WTC11 (cell line): ENCODE results near the gene TROAP. TPM values are rescaled to one million over a fixed set of nuclear protein-coding genes. Genes with fewer than 3 reads are reported as not detected.
"Not testable (repeated sequence)": the region's sequence is repeated elsewhere in the genome, so short reads cannot be mapped to it uniquely, and the experiment has no call there.

Experiments used
- ATAC-seq: fragments of 200-7000 bp; cut with Tn5 transposase; 2 replicates; pipeline ENCODE4 v1.10.0; 2021; ENCODE audit warnings: mild to moderate bottlenecking, moderate library complexity
- CTCF ChIA-PET: fragments of 300-600 bp; sonication (Branson Sonifier 250); formaldehyde crosslinking; loops from one replicate; lab custom pipeline; 2021; ENCODE audit warnings: antibody characterized with exemption; lab: Charles Lee
- POLR2A ChIA-PET: fragments of 350-600 bp; sonication (Branson Sonifier 250); formaldehyde crosslinking; loops from one replicate; lab custom pipeline; 2021; ENCODE audit warnings: antibody characterized with exemption; lab: Charles Lee
- DNase-seq: peaks from one replicate; pipeline ENCODE4 v3.0.0; 2021; ENCODE audit warnings: low spot score
- H3K27ac Mint-ChIP-seq: 2 replicates; pipeline ENCODE4 v1.8.0; 2021; ENCODE audit warnings: mixed read lengths
- H3K27me3 Mint-ChIP-seq: 2 replicates; pipeline ENCODE4 v1.8.0; 2021; ENCODE audit warnings: low read depth, mild to moderate bottlenecking, moderate library complexity, mixed read lengths
- H3K36me3 Mint-ChIP-seq: 2 replicates; pipeline ENCODE4 v1.8.0; 2021; ENCODE audit warnings: mixed read lengths
- H3K4me1 Mint-ChIP-seq: 2 replicates; pipeline ENCODE4 v1.8.0; 2022; ENCODE audit warnings: mixed read lengths
- H3K4me3 Mint-ChIP-seq: 2 replicates; pipeline ENCODE4 v1.8.0; 2021; ENCODE audit warnings: mild to moderate bottlenecking, moderate library complexity, mixed read lengths
- H3K9me3 Mint-ChIP-seq: 2 replicates; pipeline ENCODE4 v1.8.0; 2021; ENCODE audit warnings: mixed read lengths
- E2F5 ChIP-seq: sonication (generic); formaldehyde crosslinking; IDR thresholded peaks from 2 replicates; pipeline ENCODE4 v1.8.1; 2022; ENCODE audit warnings: mild to moderate bottlenecking, moderate library complexity, missing genetic modification reagents
- HMGA2 ChIP-seq: fragments of 250-450 bp; sonication (Bioruptor Pico); IDR thresholded peaks from 2 replicates; pipeline ENCODE4 v1.4.0; 2021; ENCODE audit warnings: mild to moderate bottlenecking, moderate library complexity
- HMGXB4 ChIP-seq: sonication (generic); formaldehyde crosslinking; IDR thresholded peaks from 2 replicates; pipeline ENCODE4 v1.8.1; 2023; ENCODE audit warnings: mild to moderate bottlenecking, moderate library complexity, missing genetic modification reagents
- NFE2L1 ChIP-seq: sonication (generic); formaldehyde crosslinking; IDR thresholded peaks from 2 replicates; pipeline ENCODE4 v1.8.1; 2023; ENCODE audit warnings: missing genetic modification reagents
- RELA ChIP-seq: sonication (generic); formaldehyde crosslinking; IDR thresholded peaks from 2 replicates; pipeline ENCODE4 v1.8.1; 2022; ENCODE audit warnings: missing genetic modification reagents, mild to moderate bottlenecking, borderline replicate concordance
- ZNF219 ChIP-seq: sonication (generic); formaldehyde crosslinking; IDR thresholded peaks from 2 replicates; pipeline ENCODE4 v1.8.0; 2023; ENCODE audit warnings: missing genetic modification reagents, mild to moderate bottlenecking, borderline replicate concordance
- total RNA-seq: library from RNA; stranded (reverse); gene quantifications from 3 replicates; pipeline ENCODE4 v1.2.3, GENCODE V29; 2021
- TF ChIP-seq, protein P1 (sequence below): sonication (generic); formaldehyde crosslinking; IDR thresholded peaks from 2 replicates; pipeline ENCODE4 v1.8.1; 2023; ENCODE audit warnings: mild to moderate bottlenecking, missing genetic modification reagents, moderate library complexity
- TF ChIP-seq, protein P2 (sequence below): fragments of 200-600 bp; IDR thresholded peaks from 2 replicates; pipeline ENCODE4 v1.8.0; 2022; ENCODE audit warnings: antibody characterized with exemption

The TROAP gene
- total RNA-seq, 1 experiment from 2014 or later = 89.2 TPM

- Mint-ChIP-seq H3K27ac (no peak overlapping the region), H3K27me3 (peaks cover 45% of the 10 kb centered on the region), H3K4me1 (no peaks in the 10 kb centered on the region), H3K9me3 (no peaks in the 10 kb centered on the region), H3K36me3 (no peaks in the 10 kb centered on the region)
- no peak for DNase-seq
- CTCF ChIA-PET = interaction anchor here (1.0 to 1.2 kb wide), 2 partner anchors 22 to 40 kb away, joined by 3 read pairs; no protein-coding TSS in a partner anchor
- POLR2A ChIA-PET = no interaction called here
- TF ChIP-seq, protein P1, sequence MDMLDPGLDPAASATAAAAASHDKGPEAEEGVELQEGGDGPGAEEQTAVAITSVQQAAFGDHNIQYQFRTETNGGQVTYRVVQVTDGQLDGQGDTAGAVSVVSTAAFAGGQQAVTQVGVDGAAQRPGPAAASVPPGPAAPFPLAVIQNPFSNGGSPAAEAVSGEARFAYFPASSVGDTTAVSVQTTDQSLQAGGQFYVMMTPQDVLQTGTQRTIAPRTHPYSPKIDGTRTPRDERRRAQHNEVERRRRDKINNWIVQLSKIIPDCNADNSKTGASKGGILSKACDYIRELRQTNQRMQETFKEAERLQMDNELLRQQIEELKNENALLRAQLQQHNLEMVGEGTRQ = no peak
- TF ChIP-seq E2F5 (no peak), HMGXB4 (no peak)
- TF ChIP-seq, protein P2, sequence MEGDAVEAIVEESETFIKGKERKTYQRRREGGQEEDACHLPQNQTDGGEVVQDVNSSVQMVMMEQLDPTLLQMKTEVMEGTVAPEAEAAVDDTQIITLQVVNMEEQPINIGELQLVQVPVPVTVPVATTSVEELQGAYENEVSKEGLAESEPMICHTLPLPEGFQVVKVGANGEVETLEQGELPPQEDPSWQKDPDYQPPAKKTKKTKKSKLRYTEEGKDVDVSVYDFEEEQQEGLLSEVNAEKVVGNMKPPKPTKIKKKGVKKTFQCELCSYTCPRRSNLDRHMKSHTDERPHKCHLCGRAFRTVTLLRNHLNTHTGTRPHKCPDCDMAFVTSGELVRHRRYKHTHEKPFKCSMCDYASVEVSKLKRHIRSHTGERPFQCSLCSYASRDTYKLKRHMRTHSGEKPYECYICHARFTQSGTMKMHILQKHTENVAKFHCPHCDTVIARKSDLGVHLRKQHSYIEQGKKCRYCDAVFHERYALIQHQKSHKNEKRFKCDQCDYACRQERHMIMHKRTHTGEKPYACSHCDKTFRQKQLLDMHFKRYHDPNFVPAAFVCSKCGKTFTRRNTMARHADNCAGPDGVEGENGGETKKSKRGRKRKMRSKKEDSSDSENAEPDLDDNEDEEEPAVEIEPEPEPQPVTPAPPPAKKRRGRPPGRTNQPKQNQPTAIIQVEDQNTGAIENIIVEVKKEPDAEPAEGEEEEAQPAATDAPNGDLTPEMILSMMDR = no peak
- TF ChIP-seq, all 79 proteins: peak for 0
- no peak for ATAC-seq
- H3K4me3 Mint-ChIP-seq = no peak overlapping the region
Observed at GRCh38 chr12:49309386-49309785, 13.7 kb upstream of the TROAP start.

DNA sequence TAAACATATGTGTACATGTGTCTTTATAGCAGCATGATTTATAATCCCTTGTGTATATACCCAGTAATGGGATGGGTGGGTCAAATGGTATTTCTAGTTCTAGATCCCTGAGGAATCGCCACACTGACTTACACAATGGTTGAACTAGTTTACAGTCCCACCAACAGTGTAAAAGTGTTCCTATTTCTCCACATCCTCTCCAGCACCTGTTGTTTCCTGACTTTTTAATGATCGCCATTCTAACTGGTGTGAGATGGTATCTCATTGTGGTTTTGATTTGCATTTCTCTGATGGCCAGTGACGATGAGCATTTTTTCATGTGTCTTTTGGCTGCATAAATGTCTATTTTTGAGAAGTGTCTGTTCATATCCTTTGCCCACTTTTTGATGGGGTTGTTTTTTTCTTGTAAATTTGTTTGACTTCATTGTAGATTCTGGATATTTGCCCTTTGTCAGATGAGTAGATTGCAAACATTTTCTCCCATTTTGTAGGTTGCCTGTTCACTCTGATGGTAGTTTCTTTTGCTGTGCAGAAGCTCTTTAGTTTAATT is 12.5 kb upstream of the TROAP start:
- H3K4me3 Mint-ChIP-seq, DNase-seq, ATAC-seq, H3K27ac Mint-ChIP-seq, H3K9me3 Mint-ChIP-seq, H3K36me3 Mint-ChIP-seq, POLR2A ChIA-PET, H3K4me1 Mint-ChIP-seq: not testable (repeated sequence)
- H3K27me3 Mint-ChIP-seq = peaks cover 39% of the 10 kb centered on the region
- CTCF ChIA-PET = interaction anchor here (1.2 kb wide), 1 partner anchor 35 kb away, joined by 3 read pairs; no protein-coding TSS in a partner anchor

- Mint-ChIP-seq H3K27ac (no peak overlapping the region), H3K4me1 (no peaks in the 10 kb centered on the region), H3K4me3 (no peak overlapping the region), H3K27me3 (peaks cover 25% of the 10 kb centered on the region), H3K9me3 (no peaks in the 10 kb centered on the region), H3K36me3 (no peaks in the 10 kb centered on the region)
- TF ChIP-seq NFE2L1 (CRISPR knock-in tag) = no peak
- TF ChIP-seq, protein P1 = no peak
- no peak for TF ChIP-seq ZNF219 (CRISPR knock-in tag)
- TF ChIP-seq RELA (CRISPR knock-in tag) = no peak
- no peak for ATAC-seq
- no peak for DNase-seq
- CTCF ChIA-PET = interaction anchor here (1.5 kb wide), 1 partner anchor 17 kb away, joined by 4 read pairs; no protein-coding TSS in a partner anchor
- POLR2A ChIA-PET = no interaction called here
Observed at GRCh38 chr12:49314811-49315210, 8.2 kb upstream of the TROAP start.

GRCh38 chr12:49317118-49317517 is 5.9 kb upstream of the TROAP start:
- ATAC-seq, DNase-seq, H3K4me1 Mint-ChIP-seq, H3K4me3 Mint-ChIP-seq, H3K36me3 Mint-ChIP-seq, H3K27ac Mint-ChIP-seq, H3K9me3 Mint-ChIP-seq, POLR2A ChIA-PET: not testable (repeated sequence)
- TF ChIP-seq HMGA2 (CRISPR knock-in tag) = 0 out of 2 replicates have a peak, but pooled peaks have one; percentile 7
- CTCF ChIA-PET = interaction anchor here (1.4 to 1.8 kb wide), 2 partner anchors 25 to 31 kb away, joined by 5 to 11 read pairs; no protein-coding TSS in a partner anchor
- peaks cover 24% of the 10 kb centered on the region for H3K27me3 Mint-ChIP-seq

GRCh38 chr12:49320411-49321103 is 2.5 kb upstream of the TROAP start:
- Mint-ChIP-seq H3K27me3 (peaks cover 15% of the 10 kb centered on the region), H3K4me1 (peaks cover 15% of the 10 kb centered on the region)
- POLR2A ChIA-PET, H3K9me3 Mint-ChIP-seq, DNase-seq, H3K27ac Mint-ChIP-seq, H3K36me3 Mint-ChIP-seq, H3K4me3 Mint-ChIP-seq, ATAC-seq: not testable (repeated sequence)
- CTCF ChIA-PET = interaction anchor here (2.8 to 4.8 kb wide), 3 partner anchors 12 to 26 kb away, joined by 54 to 77 read pairs (median 73); partner anchors contain the start of genes DNAJC22 and PRPH
